Neural crest cell (in vitro differentiated cells): Measurements from ENCODE around the gene SGSH. TPM values are rescaled to one million over a fixed set of nuclear protein-coding genes. Genes with fewer than 3 reads are reported as not detected.

Experiments
- DNase-seq: peaks from one replicate; pipeline ENCODE4 v3.0.0; 2021; ENCODE audit warnings: low read depth, mixed read lengths, low spot score
- H3K27ac Mint-ChIP-seq: one replicate; pipeline ENCODE4 v1.8.0; 2021; ENCODE audit warnings: mild to moderate bottlenecking, mixed read lengths; ENCODE audit not compliant: unreplicated experiment
- H3K27me3 Mint-ChIP-seq: 2 replicates; pipeline ENCODE4 v1.8.0; 2021; ENCODE audit warnings: low read depth, mild to moderate bottlenecking, mixed read lengths
- H3K36me3 Mint-ChIP-seq: 2 replicates; pipeline ENCODE4 v1.8.0; 2021; ENCODE audit warnings: low read depth, mild to moderate bottlenecking, mixed read lengths
- H3K4me1 Mint-ChIP-seq: 2 replicates; pipeline ENCODE4 v1.8.0; 2021; ENCODE audit warnings: mixed read lengths
- H3K4me3 Mint-ChIP-seq: one replicate; pipeline ENCODE4 v1.8.0; 2021; ENCODE audit warnings: mild to moderate bottlenecking, mixed read lengths
- H3K9me3 Mint-ChIP-seq: 2 replicates; pipeline ENCODE4 v1.8.0; 2021; ENCODE audit warnings: mixed read lengths
- CTCF ChIP-seq: fragments of 200-600 bp; sonication (generic); conservative IDR thresholded peaks from 2 replicates; pipeline ENCODE4 v1.5.0; 2021; ENCODE audit warnings: antibody characterized with exemption, mild to moderate bottlenecking
- total RNA-seq: library from RNA; stranded (reverse); gene quantifications from 2 replicates; pipeline ENCODE4 v1.2.1, GENCODE V29; 2021

The SGSH gene
- total RNA-seq, 1 donor from 2014 or later: 32.8 TPM

GRCh38 chr17:80195671-80196529, 24.2 kb downstream of the SGSH start:
- no peaks in the 10 kb centered on the region for H3K36me3 Mint-ChIP-seq
- no peak for DNase-seq
- peak; percentile 87 for TF ChIP-seq CTCF
- no peak overlapping the region for H3K4me3 Mint-ChIP-seq
- no peaks in the 10 kb centered on the region for H3K27me3 Mint-ChIP-seq
- no peaks in the 10 kb centered on the region for H3K9me3 Mint-ChIP-seq
- H3K27ac Mint-ChIP-seq: no peak overlapping the region
- peaks cover 38% of the 10 kb centered on the region for H3K4me1 Mint-ChIP-seq

GRCh38 chr17:80195141-80195540, 25.0 kb downstream of the SGSH start:
- Mint-ChIP-seq H3K27me3 (no peaks in the 10 kb centered on the region), H3K4me3 (no peak overlapping the region), H3K4me1 (peaks cover 40% of the 10 kb centered on the region), H3K36me3 (no peaks in the 10 kb centered on the region), H3K27ac (no peak overlapping the region), H3K9me3 (no peaks in the 10 kb centered on the region)
- no peak for DNase-seq
- no peak for TF ChIP-seq CTCF

GRCh38 chr17:80191865-80192661, 28.1 kb downstream of the SGSH start:
- peak overlapping the region; percentile 62 for H3K4me3 Mint-ChIP-seq
- no peaks in the 10 kb centered on the region for H3K9me3 Mint-ChIP-seq
- DNase-seq: peak; percentile 28
- no peaks in the 10 kb centered on the region for H3K27me3 Mint-ChIP-seq
- no peaks in the 10 kb centered on the region for H3K36me3 Mint-ChIP-seq
- H3K27ac Mint-ChIP-seq: peak overlapping the region; percentile 36
- H3K4me1 Mint-ChIP-seq: peaks cover 33% of the 10 kb centered on the region
- no peak for TF ChIP-seq CTCF

- no peak for DNase-seq
- H3K9me3 Mint-ChIP-seq: no peaks in the 10 kb centered on the region
- H3K27me3 Mint-ChIP-seq: no peaks in the 10 kb centered on the region
- no peak overlapping the region for H3K27ac Mint-ChIP-seq
- no peaks in the 10 kb centered on the region for H3K36me3 Mint-ChIP-seq
- no peak overlapping the region for H3K4me3 Mint-ChIP-seq
- no peak for TF ChIP-seq CTCF
- H3K4me1 Mint-ChIP-seq: peaks cover 33% of the 10 kb centered on the region
These were observed 28.9 kb downstream of the SGSH start for GRCh38 chr17:80191192-80191591.

GRCh38 chr17:80190716-80191115, 29.4 kb downstream of the SGSH start:
- Mint-ChIP-seq H3K27ac (no peak overlapping the region), H3K4me1 (peaks cover 30% of the 10 kb centered on the region), H3K27me3 (no peaks in the 10 kb centered on the region), H3K4me3 (no peak overlapping the region), H3K9me3 (no peaks in the 10 kb centered on the region), H3K36me3 (no peaks in the 10 kb centered on the region)
- TF ChIP-seq CTCF: no peak
- DNase-seq: no peak
